Body of pancreas (tissue), 4 donors: Measurements from ENCODE around the gene TLCD3A. TPM values are rescaled to one million over a fixed set of nuclear protein-coding genes. Genes with fewer than 3 reads are reported as not detected.

Experiments used
- ATAC-seq: fragments of 150-250 bp; one replicate; pipeline ENCODE4 v1.9.1; 2016
- DNase-seq, 4 donors: peaks; one replicate each; pipeline ENCODE4 v3.0.0-alpha.2; 2019
- H3K27ac ChIP-seq, 4 donors: fragments of 200-600 bp; sonication (generic); 1 replicate in 3 of 4; 2 replicates in 1 of 4; pipeline versions ENCODE4 v1.5.1 to v1.6.1; 2016 to 2019; ENCODE audit warnings: mild to moderate bottlenecking in 1 of 4, mixed read lengths in 1 of 4, moderate library complexity in 1 of 4
- H3K27me3 ChIP-seq, 2 donors: fragments of 200-600 bp; sonication (generic); one replicate each; pipeline ENCODE4 v1.6.0; 2016; ENCODE audit warnings: mild to moderate bottlenecking in 1 of 2
- H3K36me3 ChIP-seq, 2 donors: fragments of 200-600 bp; sonication (generic); replicated peaks in 1 of 2; 2 replicates each; pipeline ENCODE4 v1.5.1; 2016; ENCODE audit warnings: low read depth in 2 of 2; ENCODE audit not compliant: insufficient read depth in 1 of 2
- H3K4me1 ChIP-seq: fragments of 200-600 bp; sonication (generic); one replicate; pipeline ENCODE4 v1.6.0; 2016
- H3K4me3 ChIP-seq, 2 donors: fragments of 200-600 bp; sonication (generic); 1 replicate in 1 of 2; 2 replicates in 1 of 2; pipeline ENCODE4 v1.5.1; 2016 to 2019
- H3K9me3 ChIP-seq, 3 donors: fragments of 200-600 bp; sonication (generic); 1 replicate in 2 of 3; 2 replicates in 1 of 3; pipeline ENCODE4 v1.5.1; 2016
- CTCF ChIP-seq, 7 experiments: fragments of 450-650 bp in 4 of 7; fragments of 200-600 bp in 3 of 7; sonication (generic) in 3 of 7; IDR thresholded peaks; one replicate each; pipeline ENCODE4 v1.5.1; 2016 to 2019; ENCODE audit warnings: antibody characterized with exemption in 7 of 7
- POLR2A ChIP-seq, 3 donors: fragments of 450-650 bp; IDR thresholded peaks; one replicate each; pipeline ENCODE4 v1.6.1; 2016; ENCODE audit warnings: antibody characterized with exemption in 3 of 3, mild to moderate bottlenecking in 2 of 3
- WGBS, 2 donors: methylation state at CpG; one replicate each; pipeline ENCODE4 v1.1.5; 2017; 5-methylcytosine and 5-hydroxymethylcytosine counted together
- intact Hi-C: fragments of 100-400 bp; cut with DNase I; formaldehyde crosslinking; loops from one replicate; pipeline ENCODE4 v1.15.1; 2023
- total RNA-seq, 2 donors: library from RNA; depleted of rRNA; stranded (reverse); fragments of >200 nt; gene quantifications; one replicate each; pipeline ENCODE4 v1.1.0, GENCODE V29; 2016

TLCD3A gene
- total RNA-seq, 2 donors from 2014 or later, result 3.6 to 7.9 TPM

- Histone ChIP-seq H3K9me3 (no peaks in the 10 kb centered on the region), H3K4me1 (no peaks in the 10 kb centered on the region), H3K27ac (no peak overlapping the region), H3K27me3 (no peaks in the 10 kb centered on the region), H3K36me3 (peaks cover 7 to 20% of the 10 kb centered on the region in 2 donors), H3K4me3 (no peak overlapping the region)
- DNase-seq (no peak), ATAC-seq (no peak)
- 92 to 94% methylated on average over 11 of the region's 11 CpGs for WGBS, 2 donors
- TF ChIP-seq CTCF (IDR thresholded peaks at IDR 0.05), result no peak
- TF ChIP-seq POLR2A (IDR thresholded peaks at IDR 0.05), result no peak
- intact Hi-C loops, result no loop called here
These were observed 9.9 kb downstream of the TLCD3A start for GRCh38 chr17:742147-742793.

GRCh38 chr17:743139-743538 is 10.7 kb downstream of the TLCD3A start:
- Histone ChIP-seq H3K4me1 (no peaks in the 10 kb centered on the region), H3K4me3 (no peak overlapping the region), H3K27me3 (no peaks in the 10 kb centered on the region), H3K9me3 (no peaks in the 10 kb centered on the region), H3K36me3 (peaks cover 7 to 26% of the 10 kb centered on the region in 2 donors), H3K27ac (no peak overlapping the region)
- 94 to 95% methylated on average over 4 of the region's 4 CpGs for WGBS, 2 donors
- no peak for ATAC-seq
- no peak for DNase-seq
- TF ChIP-seq CTCF (IDR thresholded peaks at IDR 0.05), result no peak
- no peak for TF ChIP-seq POLR2A (IDR thresholded peaks at IDR 0.05)
- intact Hi-C loops, result no loop called here

DNA sequence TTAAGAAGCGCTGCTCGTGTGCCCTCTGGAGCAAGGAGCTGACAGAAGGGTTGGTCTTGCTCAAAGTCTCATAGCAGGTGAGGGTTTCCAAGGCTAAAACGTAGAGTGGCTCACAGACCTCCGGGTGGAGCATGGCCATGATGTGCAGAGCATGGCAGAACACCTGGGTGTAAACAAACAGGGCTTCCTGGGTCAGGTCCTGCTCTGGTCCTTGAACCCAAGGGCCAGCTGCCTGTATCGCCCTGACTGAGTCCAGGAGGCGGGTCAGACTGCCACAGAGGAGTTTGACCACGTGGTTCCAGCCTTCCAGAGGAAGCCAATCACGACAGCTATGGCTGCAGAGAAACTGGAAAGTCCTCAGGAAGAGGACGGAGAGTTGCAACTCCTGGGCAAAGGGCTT is 12.5 kb downstream of the TLCD3A start:
- ATAC-seq, result no peak

DNA sequence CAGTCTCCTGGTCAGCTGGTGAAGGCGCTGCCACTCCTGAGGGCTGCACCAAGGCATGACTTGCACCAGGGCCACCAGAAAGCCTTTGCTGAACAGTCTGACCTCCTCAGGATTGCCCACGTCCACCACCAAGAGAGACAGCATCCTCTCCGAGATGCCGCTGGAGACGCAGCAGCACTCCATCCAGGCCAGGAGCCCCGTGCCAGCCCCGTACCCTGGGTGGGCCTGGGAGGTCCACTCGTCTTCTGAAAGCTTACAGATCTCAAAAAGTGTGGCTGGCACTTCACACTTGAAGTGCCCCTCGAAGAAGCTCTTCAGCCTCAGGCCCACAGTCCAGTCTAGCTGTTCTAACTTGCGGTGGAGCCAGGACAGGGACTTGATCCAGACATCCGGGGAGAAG is 13.0 kb downstream of the TLCD3A start:
- ATAC-seq, result no peak
- no peak for DNase-seq
- TF ChIP-seq CTCF (IDR thresholded peaks at IDR 0.05) (no peak), POLR2A (IDR thresholded peaks at IDR 0.05) (no peak)
- H3K4me3 ChIP-seq, result no peak overlapping the region
- H3K4me1 ChIP-seq, result peaks cover 6% of the 10 kb centered on the region
- no peaks in the 10 kb centered on the region for H3K9me3 ChIP-seq
- H3K27me3 ChIP-seq, result no peaks in the 10 kb centered on the region
- WGBS, 2 donors, result 92 to 94% methylated on average over 8 to 10 of the region's 11 CpGs
- H3K36me3 ChIP-seq, result peaks cover 7 to 26% of the 10 kb centered on the region in 2 donors
- H3K27ac ChIP-seq, result no peak overlapping the region
- intact Hi-C loops, result no loop called here

More for the DNA sequence above, 12.5 kb downstream of the TLCD3A start:
- no peak overlapping the region for H3K4me3 ChIP-seq
- H3K9me3 ChIP-seq, result no peaks in the 10 kb centered on the region
- WGBS, 2 donors, result 79 to 91% methylated on average over 7 to 9 of the region's 9 CpGs
- peaks cover 1% of the 10 kb centered on the region for H3K4me1 ChIP-seq
- DNase-seq, result no peak
- intact Hi-C loops, result no loop called here
- no peaks in the 10 kb centered on the region for H3K27me3 ChIP-seq
- H3K36me3 ChIP-seq, result peaks cover 7 to 26% of the 10 kb centered on the region in 2 donors
- H3K27ac ChIP-seq, result no peak overlapping the region
- TF ChIP-seq CTCF (IDR thresholded peaks at IDR 0.05) (no peak), POLR2A (IDR thresholded peaks at IDR 0.05) (no peak)

DNA sequence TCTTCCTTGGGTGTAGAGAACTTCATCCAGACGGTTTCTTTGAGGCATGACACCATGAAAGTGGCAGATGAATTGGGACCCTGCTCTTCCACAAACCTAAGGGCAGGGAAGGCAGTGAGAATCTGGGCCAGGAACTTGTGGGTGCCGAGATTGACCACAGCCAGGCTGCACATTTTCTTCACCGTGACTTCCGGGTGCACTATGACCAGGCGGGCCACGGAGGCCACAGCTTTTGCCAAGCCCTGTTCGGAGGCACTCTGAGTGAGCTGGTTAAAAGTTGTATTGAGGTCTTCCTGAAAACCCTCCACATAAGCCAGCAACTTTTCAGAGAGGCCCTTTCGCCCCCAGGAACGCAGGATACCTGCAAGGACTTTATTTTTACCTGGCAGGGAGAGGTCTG is 13.8 kb downstream of the TLCD3A start:
- ATAC-seq, result no peak
- Histone ChIP-seq H3K27me3 (no peaks in the 10 kb centered on the region), H3K4me1 (peaks cover 14% of the 10 kb centered on the region), H3K36me3 (peaks cover 5 to 26% of the 10 kb centered on the region in 2 donors), H3K9me3 (no peaks in the 10 kb centered on the region), H3K27ac (no peak overlapping the region), H3K4me3 (no peak overlapping the region)
- intact Hi-C loops, result no loop called here
- DNase-seq, result no peak
- TF ChIP-seq POLR2A (IDR thresholded peaks at IDR 0.05), result no peak
- TF ChIP-seq CTCF (IDR thresholded peaks at IDR 0.05), result no peak
- WGBS, 2 donors, result 87 to 91% methylated on average over 9 of the region's 9 CpGs
